ENCODE measurements around the gene ITPR3.

ITPR3 gene

GRCh38 chr6:33742092-33742491 is 121.0 kb downstream of the ITPR3 start:
- Mint-ChIP-seq H3K4me3 (no peak overlapping the region), H3K4me1 (ENCODE audit: low read depth) (no peaks in the 10 kb centered on the region), H3K36me3 (ENCODE audit: low read depth) (no peaks in the 10 kb centered on the region), H3K27me3 (ENCODE audit: low read depth) (peaks cover 11% of the 10 kb centered on the region), H3K9me3 (no peaks in the 10 kb centered on the region), H3K27ac (no peak overlapping the region)

- Mint-ChIP-seq H3K27ac (no peak overlapping the region), H3K4me1 (ENCODE audit: low read depth) (no peaks in the 10 kb centered on the region), H3K27me3 (ENCODE audit: low read depth) (peaks cover 14% of the 10 kb centered on the region), H3K9me3 (no peaks in the 10 kb centered on the region), H3K36me3 (ENCODE audit: low read depth) (no peaks in the 10 kb centered on the region), H3K4me3 (no peak overlapping the region)
Measured at GRCh38 chr6:33742837-33743236, 121.7 kb downstream of the ITPR3 start.

GRCh38 chr6:33744001-33744848 is 123.1 kb downstream of the ITPR3 start:
- Mint-ChIP-seq H3K4me1 (ENCODE audit: low read depth) (no peaks in the 10 kb centered on the region), H3K9me3 (no peaks in the 10 kb centered on the region), H3K27ac (no peak overlapping the region), H3K36me3 (ENCODE audit: low read depth) (no peaks in the 10 kb centered on the region), H3K4me3 (no peak overlapping the region), H3K27me3 (ENCODE audit: low read depth) (peaks cover 14% of the 10 kb centered on the region)

- H3K27me3 Mint-ChIP-seq (ENCODE audit: low read depth): peaks cover 14% of the 10 kb centered on the region
- H3K9me3 Mint-ChIP-seq: no peaks in the 10 kb centered on the region
- H3K36me3 Mint-ChIP-seq (ENCODE audit: low read depth): no peaks in the 10 kb centered on the region
- no peak overlapping the region for H3K27ac Mint-ChIP-seq
- no peak overlapping the region for H3K4me3 Mint-ChIP-seq
- H3K4me1 Mint-ChIP-seq (ENCODE audit: low read depth): no peaks in the 10 kb centered on the region
Measured at GRCh38 chr6:33744895-33745546, 123.9 kb downstream of the ITPR3 start.

- Mint-ChIP-seq H3K4me1 (ENCODE audit: low read depth) (no peaks in the 10 kb centered on the region), H3K9me3 (no peaks in the 10 kb centered on the region), H3K27me3 (ENCODE audit: low read depth) (peaks cover 14% of the 10 kb centered on the region), H3K36me3 (ENCODE audit: low read depth) (no peaks in the 10 kb centered on the region), H3K4me3 (no peak overlapping the region), H3K27ac (no peak overlapping the region)
Measured at GRCh38 chr6:33745548-33745947, 124.4 kb downstream of the ITPR3 start.
